HepG2 (cell line): Measurements from ENCODE around the gene BCKDHA. TPM values are rescaled to one million over a fixed set of nuclear protein-coding genes. Genes with fewer than 3 reads are reported as not detected.
A peak's percentile ranks its signal among the peaks of the same experiment; 100 is the strongest.

Experiments used
- ATAC-seq: fragments of 200-7000 bp; cut with Tn5 transposase; 3 replicates; pipeline ENCODE4 v1.9.1; 2020; ENCODE audit warnings: mild to moderate bottlenecking, moderate library complexity
- BruUV-seq: library from RNA; stranded (reverse); fragments of 400-500 nt; replicated peaks from 2 replicates; lab custom pipeline; 2021; lab: Mats Ljungman, UMichigan
- CTCF ChIA-PET: fragments of 300-600 bp; formaldehyde crosslinking; extraction: SDS; loops from one replicate; lab custom pipeline; 2021; ENCODE audit warnings: low total read pairs, inconsistent platforms, low intra/inter-chr PET ratio; lab: Yijun Ruan, JAX
- POLR2A ChIA-PET: fragments of 350-600 bp; sonication (Branson Sonifier 250); formaldehyde crosslinking; loops from one replicate; lab custom pipeline; 2020; ENCODE audit warnings: antibody characterized with exemption, inconsistent platforms; lab: Yijun Ruan, JAX
- DNase-seq: peaks from one replicate; pipeline ENCODE4 v3.0.0-alpha.2; 2015; ENCODE audit warnings: low spot score
- FAIRE-seq: peaks from 3 replicates; lab custom pipeline; 2011; peaks lifted over from hg19 to GRCh38; lab: Jason Lieb, UNC
- H2AFZ ChIP-seq: one replicate; pipeline ENCODE4 v1.6.1; 2011; ENCODE audit warnings: low read length, inconsistent platforms
- H3K27ac ChIP-seq: fragments of 300-600 bp; 3 replicates; pipeline ENCODE4 v1.8.0; 2011; ENCODE audit warnings: mixed run types, mild to moderate bottlenecking, mixed read lengths, low read length, inconsistent platforms; ENCODE audit not compliant: insufficient read depth; ENCODE audit errors: extremely low read length
- H3K27me3 ChIP-seq, 2 experiments: fragments of 200-600 bp in 1 of 2; 2 replicates in 1 of 2; 3 replicates in 1 of 2; pipeline versions ENCODE4 v1.6.0 to v1.8.0; 2011; ENCODE audit warnings: low read length in 2 of 2, mild to moderate bottlenecking in 2 of 2, moderate library complexity in 2 of 2, inconsistent platforms in 1 of 2; ENCODE audit not compliant: insufficient read depth in 2 of 2, control insufficient read depth in 1 of 2
- H3K36me3 ChIP-seq, 2 experiments: fragments of 200-600 bp in 1 of 2; replicated peaks in 1 of 2; 2 replicates in 1 of 2; 3 replicates in 1 of 2; pipeline versions ENCODE4 v1.5.1 to v1.8.0; 2011; ENCODE audit warnings: low read length in 2 of 2, inconsistent platforms in 1 of 2; ENCODE audit not compliant: insufficient read depth in 2 of 2, control insufficient read depth in 1 of 2
- H3K4me1 ChIP-seq: 2 replicates; pipeline ENCODE4 v1.5.1; 2012; ENCODE audit warnings: low read length, inconsistent platforms; ENCODE audit not compliant: insufficient read depth
- H3K4me2 ChIP-seq: 2 replicates; pipeline ENCODE4 v1.6.0; 2011; ENCODE audit warnings: low read depth, low read length, inconsistent platforms
- H3K4me3 ChIP-seq, 3 experiments: fragments of 200-600 bp in 1 of 3; sonication (generic), shearing (Covaris generic) in 1 of 3; replicated peaks in 1 of 3; 2 replicates each; pipeline ENCODE4 v1.5.1; 2011 to 2016; ENCODE audit warnings: low read length in 3 of 3, inconsistent platforms in 2 of 3, low read depth in 2 of 3, mild to moderate bottlenecking in 2 of 3, control low read depth in 1 of 3, mixed read lengths in 1 of 3; ENCODE audit not compliant: insufficient read depth in 1 of 3
- H3K79me2 ChIP-seq: one replicate; pipeline ENCODE4 v1.6.1; 2011; ENCODE audit warnings: low read length, inconsistent platforms; ENCODE audit not compliant: insufficient read depth
- H3K9ac ChIP-seq: 2 replicates; pipeline ENCODE4 v1.6.0; 2011; ENCODE audit warnings: mild to moderate bottlenecking, low read depth, low read length, inconsistent platforms; ENCODE audit not compliant: insufficient read depth
- H3K9me3 ChIP-seq: 2 replicates; pipeline ENCODE4 v1.5.1; 2012; ENCODE audit warnings: mild to moderate bottlenecking, low read length
- H4K20me1 ChIP-seq: 2 replicates; pipeline ENCODE4 v1.6.0; 2011; ENCODE audit warnings: inconsistent platforms, mild to moderate bottlenecking, low read length, moderate library complexity; ENCODE audit not compliant: insufficient read depth
- MTA3 ChIP-seq: sonication (generic); formaldehyde crosslinking; IDR thresholded peaks from 2 replicates; pipeline ENCODE4 v1.4.0; 2020; ENCODE audit warnings: missing genetic modification reagents
- NFIC ChIP-seq: IDR thresholded peaks from 2 replicates; pipeline ENCODE4 v1.6.1; 2012; ENCODE audit warnings: mild to moderate bottlenecking, low read length, inconsistent platforms
- PAWR ChIP-seq: sonication (generic); formaldehyde crosslinking; IDR thresholded peaks from 2 replicates; pipeline ENCODE4 v1.4.0; 2020; ENCODE audit warnings: missing genetic modification reagents, mild to moderate bottlenecking, borderline replicate concordance
- SP4 ChIP-seq: sonication (generic); formaldehyde crosslinking; IDR thresholded peaks from 2 replicates; pipeline ENCODE4 v1.8.1; 2023; ENCODE audit warnings: mild to moderate bottlenecking, missing genetic modification reagents
- THAP7 ChIP-seq: sonication (generic); formaldehyde crosslinking; IDR thresholded peaks from 2 replicates; pipeline ENCODE4 v1.8.1; 2023; ENCODE audit warnings: mild to moderate bottlenecking, missing genetic modification reagents
- ZKSCAN5 ChIP-seq: sonication (generic); formaldehyde crosslinking; IDR thresholded peaks from 2 replicates; pipeline ENCODE4 v1.5.1; 2020; ENCODE audit warnings: mild to moderate bottlenecking, missing genetic modification reagents
- ZNF264 ChIP-seq: sonication (generic); formaldehyde crosslinking; IDR thresholded peaks from 2 replicates; pipeline ENCODE4 v1.4.0; 2020; ENCODE audit warnings: missing genetic modification reagents
- ZNF318 ChIP-seq: sonication (generic); formaldehyde crosslinking; IDR thresholded peaks from 2 replicates; pipeline ENCODE4 v1.4.0; 2020; ENCODE audit warnings: mild to moderate bottlenecking, missing genetic modification reagents
- ZNF543 ChIP-seq: sonication (generic); formaldehyde crosslinking; IDR thresholded peaks from 2 replicates; pipeline ENCODE4 v1.4.0; 2020; ENCODE audit warnings: mild to moderate bottlenecking, missing genetic modification reagents
- ZNF841 ChIP-seq: sonication (generic); formaldehyde crosslinking; IDR thresholded peaks from 2 replicates; pipeline ENCODE4 v1.8.1; 2023; ENCODE audit warnings: missing genetic modification reagents, borderline replicate concordance
- WGBS: methylation state at CpG from one replicate; pipeline ENCODE4 v1.1.6; 2017; ENCODE audit warnings: low lambda C conversion rate; 5-methylcytosine and 5-hydroxymethylcytosine counted together
- in situ Hi-C: cut with HindIII; loops from 2 replicates; pipeline ENCODE4 v1.10.0; 2017; ENCODE audit warnings: low pct_unique_long_range_greater_than_20kb; ENCODE audit not compliant: extremely low pct_ligation_motif_present
- intact Hi-C: fragments of 100-400 bp; cut with micrococcal nuclease; formaldehyde crosslinking; loops from one replicate; pipeline ENCODE4 v1.10.0; 2022; ENCODE audit not compliant: unreplicated experiment
- polyA plus RNA-seq, 8 experiments: library from polyadenylated mRNA; depleted of rRNA in 3 of 8; stranded (reverse) in 7 of 8; unstranded in 1 of 8; fragments of >200 nt; fragmentation: Illumina TruSeq in 4 of 8; extraction: Trizol in 4 of 8; gene quantifications; 2 replicates each; pipeline versions ENCODE4 v1.2.1 to v1.2.3, GENCODE V29; 2011 to 2016; ENCODE audit warnings: low read depth in 4 of 8, missing spikeins in 1 of 8, mixed read lengths in 1 of 8; ENCODE audit not compliant: insufficient read depth in 1 of 8
- total RNA-seq, 5 experiments: library from RNA; depleted of rRNA; stranded (reverse); fragments of >200 nt; fragmentation: Illumina TruSeq; extraction: Trizol; gene quantifications; 2 replicates each; pipeline ENCODE4 v1.2.3, GENCODE V29; 2016; ENCODE audit warnings: low read depth in 1 of 5

The BCKDHA gene
- total and polyA plus RNA-seq, 2 of the 13 experiments (the other 11 are each of a cell fraction or from before 2014, with no cell fraction given): 11.8 to 31.5 TPM

GRCh38 chr19:41395355-41395754 is 2.3 kb upstream of the BCKDHA start:
- DNase-seq (no peak), ATAC-seq (no peak), FAIRE-seq (no peak)
- POLR2A ChIA-PET: interaction anchor here (0.5 kb wide), 1 partner anchor 32 kb away, joined by 3 read pairs; the partner anchor contains the start of gene B3GNT8
- CTCF ChIA-PET: no interaction called here
- no peaks in the 10 kb centered on the region; a peak in 1 of 5 replicates for H3K27me3 ChIP-seq
- TF ChIP-seq SP4 (CRISPR knock-in tag) (no peak), MTA3 (no peak), ZNF841 (CRISPR knock-in tag) (no peak), ZNF543 (CRISPR knock-in tag) (no peak), THAP7 (CRISPR knock-in tag) (no peak), PAWR (CRISPR knock-in tag) (no peak), ZKSCAN5 (no peak)
- H3K9ac ChIP-seq: peak overlapping the region; percentile 17; the same call in 1 of the 2 replicates
- H3K4me3 ChIP-seq: no peak overlapping the region
- intact Hi-C loops: no loop called here
- H3K9me3 ChIP-seq: no peaks in the 10 kb centered on the region
- H3K4me2 ChIP-seq: peak overlapping the region; percentile 86; the same call in 1 of the 2 replicates
- H3K4me1 ChIP-seq: peaks cover 30% of the 10 kb centered on the region
- in situ Hi-C loops: no loop called here
- no TSS peak for BruUV-seq
- H3K36me3 ChIP-seq: peaks cover 11 to 18% of the 10 kb centered on the region in 2 experiments; a peak in 4 of 5 replicates
- WGBS: 77% methylated on average over 6 of the region's 6 CpGs
- no peak overlapping the region for H2AFZ ChIP-seq
- no peak overlapping the region for H3K27ac ChIP-seq
- H4K20me1 ChIP-seq: no peaks in the 10 kb centered on the region
- peaks cover 32% of the 10 kb centered on the region for H3K79me2 ChIP-seq

GRCh38 chr19:41398050-41398418 is 416 bp downstream of the BCKDHA start:
- FAIRE-seq: no peak
- TF ChIP-seq NFIC (0 out of 2 replicates have a peak, but pooled peaks have one; percentile 8), ZNF318 (no peak), ZNF264 (no peak)

More at GRCh38 chr19:41398050-41398418, 416 bp downstream of the BCKDHA start:
- Histone ChIP-seq H3K36me3 (no peaks in the 10 kb centered on the region), H3K4me1 (peaks cover 26% of the 10 kb centered on the region), H3K4me3 (peak overlapping the region; percentile 86 to 94 (median 90)), H3K27me3 (no peaks in the 10 kb centered on the region; a peak in 1 of 5 replicates), H3K9ac (peak overlapping the region; percentile 93), H3K27ac (peak overlapping the region; percentile 94), H3K9me3 (no peaks in the 10 kb centered on the region), H3K79me2 (peaks cover 32% of the 10 kb centered on the region), H2AFZ (no peak overlapping the region), H3K4me2 (peak overlapping the region; percentile 83), H4K20me1 (no peaks in the 10 kb centered on the region)
- WGBS: under 1% methylated on average over 5 of the region's 5 CpGs
- in situ Hi-C loops (no loop called here), intact Hi-C loops (no loop called here)
- no peak for ATAC-seq
- no TSS peak for BruUV-seq
- ChIA-PET POLR2A (interaction anchor here (1.0 to 1.6 kb wide), 2 partner anchors 10 to 29 kb away, joined by 3 to 8 read pairs; partner anchors contain the start of gene B3GNT8), CTCF (no interaction called here)
- no peak for DNase-seq
